H1 (cell line): ENCODE results near the gene ANKRD12. TPM values are rescaled to one million over a fixed set of nuclear protein-coding genes. Genes with fewer than 3 reads are reported as not detected.

Source experiments
- BRCA1 ChIP-seq: IDR thresholded peaks from 2 replicates; pipeline ENCODE4 v1.6.1; 2012; ENCODE audit warnings: low read depth, low read length, improper control_type of control experiment
- CBX5 ChIP-seq: fragments of 300-800, 300-1000 bp; sonication (generic); IDR thresholded peaks from 2 replicates; pipeline ENCODE4 v1.7.1; 2016; ENCODE audit warnings: antibody characterized with exemption, low read length, low read depth
- CEBPB ChIP-seq: IDR thresholded peaks from 2 replicates; pipeline ENCODE4 v1.6.1; 2012; ENCODE audit warnings: low read depth, low read length
- CHD2 ChIP-seq: IDR thresholded peaks from 2 replicates; pipeline ENCODE4 v1.6.1; 2012; ENCODE audit warnings: low read length, improper control_type of control experiment
- GTF2F1 ChIP-seq: IDR thresholded peaks from 2 replicates; pipeline ENCODE4 v1.6.1; 2012; ENCODE audit warnings: low read depth, low read length, improper control_type of control experiment, borderline replicate concordance
- HDAC6 ChIP-seq: IDR thresholded peaks from one replicate; pipeline ENCODE4 v1.7.1; 2012; ENCODE audit warnings: low read depth, mild to moderate bottlenecking, inconsistent platforms, low read length, moderate library complexity
- KDM5A ChIP-seq: fragments of 200-600 bp; IDR thresholded peaks from 2 replicates; pipeline ENCODE4 v1.7.1; 2012; ENCODE audit warnings: mild to moderate bottlenecking, low read length, inconsistent platforms, mixed read lengths
- MAFK ChIP-seq: IDR thresholded peaks from 2 replicates; pipeline ENCODE4 v1.6.1; 2012; ENCODE audit warnings: low read depth, mild to moderate bottlenecking, improper control_type of control experiment, low read length
- NANOG ChIP-seq: IDR thresholded peaks from 2 replicates; pipeline ENCODE4 v1.6.1; 2011; ENCODE audit warnings: low read length, low read depth, mild to moderate bottlenecking, inconsistent platforms; ENCODE audit not compliant: insufficient read depth, poor library complexity, severe bottlenecking
- NRF1 ChIP-seq: IDR thresholded peaks from 2 replicates; pipeline ENCODE4 v1.6.1; 2011; ENCODE audit warnings: mild to moderate bottlenecking, low read depth, low read length, improper control_type of control experiment
- POLR2AphosphoS5 ChIP-seq: IDR thresholded peaks from 2 replicates; pipeline ENCODE4 v1.6.1; 2011; ENCODE audit warnings: low read depth, low read length
- RNF2 ChIP-seq: fragments of 200-900, 300-1000 bp; sonication (generic); IDR thresholded peaks from 2 replicates; pipeline ENCODE4 v1.7.1; 2016; ENCODE audit warnings: borderline replicate concordance, low read depth, mild to moderate bottlenecking, antibody characterized with exemption, low read length; ENCODE audit not compliant: poor library complexity, severe bottlenecking; ENCODE audit errors: missing control alignments
- SAP30 ChIP-seq: fragments of 300-600 bp; sonication (generic); IDR thresholded peaks from 2 replicates; pipeline ENCODE4 v1.7.1; 2012; ENCODE audit warnings: low read length, moderate library complexity, mild to moderate bottlenecking, inconsistent platforms; ENCODE audit not compliant: insufficient read depth, insufficient replicate concordance
- SIX5 ChIP-seq: IDR thresholded peaks from 2 replicates; pipeline ENCODE4 v1.6.1; 2011; ENCODE audit warnings: mild to moderate bottlenecking, low read depth, low read length
- SP2 ChIP-seq: IDR thresholded peaks from 2 replicates; pipeline ENCODE4 v1.6.1; 2012; ENCODE audit warnings: mild to moderate bottlenecking, low read length, inconsistent platforms
- polyA plus RNA-seq, 7 experiments: library from polyadenylated mRNA; depleted of rRNA in 3 of 7; stranded (reverse) in 5 of 7; unstranded in 2 of 7; fragments of >200 nt in 5 of 7; fragments of 200-250 nt in 2 of 7; gene quantifications; 1 replicate in 5 of 7; 2 replicates in 1 of 7; 4 replicates in 1 of 7; pipeline versions ENCODE4 v1.2.1 to v1.2.3, GENCODE V29; 2011 to 2013; ENCODE audit warnings: missing spikeins in 2 of 7, mixed read lengths in 2 of 7
- total RNA-seq: library from RNA; stranded (reverse); fragmentation: NEBNext Ultra II Directional; extraction: Animal tissue kit (Norgen Biotek cat#: 25700); gene quantifications from 2 replicates; pipeline ENCODE4 v1.2.1, GENCODE V29; 2021
- TF ChIP-seq, protein P1 (sequence below): IDR thresholded peaks from 2 replicates; pipeline ENCODE4 v1.6.1; 2011; ENCODE audit warnings: low read depth, mild to moderate bottlenecking, low read length; ENCODE audit not compliant: insufficient read depth
- TF ChIP-seq, protein P2 (sequence below): IDR thresholded peaks from 2 replicates; pipeline ENCODE4 v1.6.1; 2011; ENCODE audit warnings: low read length, improper control_type of control experiment
- TF ChIP-seq, protein P3 (sequence below): IDR thresholded peaks from 2 replicates; pipeline ENCODE4 v1.6.1; 2012; ENCODE audit warnings: inconsistent platforms

The ANKRD12 gene
- total and polyA plus RNA-seq, 2 of the 8 experiments (the other 6 are each of a cell fraction or from before 2014, with no cell fraction given) = 2.6 to 37.9 TPM

DNA sequence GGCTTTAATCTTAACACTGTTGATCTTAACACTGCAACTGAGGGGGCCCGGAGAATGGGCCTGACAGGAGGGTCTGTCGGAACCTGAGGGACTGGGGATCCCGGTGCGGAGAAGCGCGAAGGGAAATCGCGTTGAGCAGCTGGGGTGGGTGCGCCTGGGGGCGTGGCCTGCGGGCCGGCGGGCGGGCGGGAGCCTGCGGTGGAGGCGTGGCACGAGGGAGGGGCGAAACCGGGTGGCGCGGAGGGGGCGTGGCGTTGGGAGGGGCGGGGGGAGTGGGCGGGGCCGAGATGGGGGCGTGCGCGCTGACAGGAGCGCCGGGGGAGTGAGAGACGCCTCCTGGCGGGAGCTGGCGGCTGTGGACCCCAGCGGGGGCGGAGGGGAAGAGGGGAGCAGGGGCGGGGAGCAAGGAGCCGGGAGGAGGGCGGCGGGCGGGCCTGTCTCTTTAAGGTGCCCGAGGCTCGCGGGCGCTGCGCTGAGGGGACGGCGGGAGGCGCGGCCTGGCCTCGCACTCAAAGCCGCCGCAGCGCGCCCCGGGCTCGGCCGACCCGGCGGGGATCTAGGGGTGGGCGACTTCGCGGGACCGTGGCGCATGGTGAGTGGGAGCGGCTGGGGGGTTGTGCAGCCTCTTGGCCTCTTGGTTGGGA, 197.9 kb downstream of the ANKRD12 start, which contains the start of gene TWSG1 (continued):
- TF ChIP-seq SP2 (no peak), RNF2 (peak; percentile 14), NRF1 (no peak), SAP30 (no peak), CHD2 (no peak), NANOG (no peak), MAFK (no peak), HDAC6 (no peak), SIX5 (no peak), KDM5A (no peak), CEBPB (no peak), CBX5 (no peak), BRCA1 (no peak), GTF2F1 (no peak), POLR2AphosphoS5 (peak; percentile 48)
- TF ChIP-seq, protein P1, sequence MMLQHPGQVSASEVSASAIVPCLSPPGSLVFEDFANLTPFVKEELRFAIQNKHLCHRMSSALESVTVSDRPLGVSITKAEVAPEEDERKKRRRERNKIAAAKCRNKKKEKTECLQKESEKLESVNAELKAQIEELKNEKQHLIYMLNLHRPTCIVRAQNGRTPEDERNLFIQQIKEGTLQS = no peak
- TF ChIP-seq, protein P2, sequence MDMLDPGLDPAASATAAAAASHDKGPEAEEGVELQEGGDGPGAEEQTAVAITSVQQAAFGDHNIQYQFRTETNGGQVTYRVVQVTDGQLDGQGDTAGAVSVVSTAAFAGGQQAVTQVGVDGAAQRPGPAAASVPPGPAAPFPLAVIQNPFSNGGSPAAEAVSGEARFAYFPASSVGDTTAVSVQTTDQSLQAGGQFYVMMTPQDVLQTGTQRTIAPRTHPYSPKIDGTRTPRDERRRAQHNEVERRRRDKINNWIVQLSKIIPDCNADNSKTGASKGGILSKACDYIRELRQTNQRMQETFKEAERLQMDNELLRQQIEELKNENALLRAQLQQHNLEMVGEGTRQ = no peak
- TF ChIP-seq, protein P3, sequence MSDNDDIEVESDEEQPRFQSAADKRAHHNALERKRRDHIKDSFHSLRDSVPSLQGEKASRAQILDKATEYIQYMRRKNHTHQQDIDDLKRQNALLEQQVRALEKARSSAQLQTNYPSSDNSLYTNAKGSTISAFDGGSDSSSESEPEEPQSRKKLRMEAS = no peak
